GM03348 (cell line): Measurements from ENCODE around the gene CITED4.

Source experiments
- DNase-seq: peaks from one replicate; pipeline ENCODE4 v3.0.0; 2012; ENCODE audit warnings: low spot score

CITED4 gene

GRCh38 chr1:40853113-40853884, 8.9 kb downstream of the CITED4 start:
- DNase-seq = no peak

GRCh38 chr1:40851643-40852042, 10.5 kb downstream of the CITED4 start:
- no peak for DNase-seq

DNA sequence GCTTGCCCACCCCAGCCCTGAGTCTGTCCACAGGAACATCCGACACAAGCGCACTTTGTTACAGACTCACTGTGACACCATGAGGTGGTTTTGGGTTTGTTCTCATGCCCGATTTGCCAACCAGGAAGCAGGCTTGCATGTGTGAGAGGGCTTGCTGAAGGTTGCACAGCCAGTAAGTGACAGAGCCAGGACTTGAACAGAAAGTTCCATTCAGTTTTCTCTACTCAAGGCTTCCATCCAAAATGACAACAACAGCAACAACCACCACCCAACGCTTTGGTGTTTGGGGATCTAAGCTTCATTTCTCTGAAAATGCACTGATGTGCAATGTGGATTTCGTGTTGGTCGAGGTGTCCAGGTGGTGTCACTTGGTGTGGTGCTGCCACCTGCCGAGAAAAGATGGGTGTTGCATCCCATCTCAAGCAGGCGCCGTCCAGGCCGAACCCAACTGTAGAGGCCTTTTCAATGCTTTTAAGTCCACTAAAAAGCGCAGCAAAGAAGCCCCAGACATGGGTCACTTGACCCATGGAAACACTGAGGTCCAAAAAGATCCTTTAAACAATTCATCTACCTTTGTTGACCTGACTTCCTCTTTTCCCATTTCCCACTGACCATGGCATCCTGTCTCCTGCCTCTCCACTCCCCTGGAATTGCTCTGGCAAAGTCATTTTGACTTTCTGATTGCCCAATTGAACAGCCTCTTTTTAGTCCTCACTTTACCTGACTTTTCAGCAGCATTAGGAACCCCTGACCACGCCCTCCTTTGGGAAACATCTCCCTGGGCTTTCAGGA, 12.2 kb downstream of the CITED4 start:
- peak; percentile 84 for DNase-seq

GRCh38 chr1:40848530-40849189, 13.5 kb downstream of the CITED4 start:
- DNase-seq = peak; percentile 88

DNA sequence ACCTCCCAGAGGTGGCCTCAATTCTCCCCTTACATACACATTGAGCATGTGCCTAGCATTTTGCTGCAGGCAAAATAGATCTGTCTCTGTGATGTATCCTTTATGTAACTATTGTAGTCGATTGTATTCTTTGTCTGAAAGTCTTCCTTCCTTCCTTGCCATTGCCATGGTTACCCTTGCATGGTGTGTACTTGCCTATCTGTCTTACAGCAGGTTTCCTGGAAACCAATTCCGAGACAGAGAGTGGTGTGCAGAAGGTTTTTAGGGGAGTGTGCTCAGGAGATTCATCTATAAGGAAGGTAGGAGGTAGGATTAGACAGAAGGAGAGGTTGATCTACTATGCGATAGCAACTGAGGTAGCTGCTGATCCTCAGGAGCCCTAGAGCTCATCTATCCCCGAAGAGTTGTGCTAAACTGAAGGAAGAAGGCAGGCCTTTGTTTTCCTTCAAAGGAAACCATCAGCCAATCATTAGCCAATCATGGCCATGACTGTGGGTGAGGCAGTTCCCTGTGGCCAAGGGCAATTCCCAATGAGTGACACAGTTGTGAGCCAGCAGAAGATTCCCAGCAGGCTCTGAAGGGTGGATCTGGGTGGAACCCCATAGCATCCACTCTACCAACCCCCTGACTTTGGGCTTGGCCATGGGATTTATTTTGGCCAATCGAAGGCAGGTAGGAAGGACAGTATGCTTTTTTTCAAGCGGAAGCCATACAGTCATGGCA, 15.0 kb downstream of the CITED4 start:
- no peak for DNase-seq

DNA sequence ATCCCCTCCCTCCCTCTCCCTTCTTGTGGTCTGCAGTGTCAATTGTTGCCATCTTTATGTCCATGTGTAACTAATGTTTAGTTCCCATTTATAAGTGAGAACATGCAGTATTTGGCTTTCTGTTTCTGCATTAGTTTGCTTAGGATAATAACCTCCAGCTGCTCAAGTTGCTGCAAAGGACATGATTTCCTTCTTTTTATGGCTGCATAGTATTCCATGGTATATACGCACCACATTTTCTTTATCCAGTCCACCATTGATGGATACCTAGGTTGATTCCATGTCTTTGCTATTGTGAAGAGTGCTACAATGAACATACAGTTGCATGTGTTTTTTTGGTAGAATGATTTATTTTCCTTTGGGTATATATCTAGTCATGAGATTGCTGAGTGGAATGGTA, 16.3 kb downstream of the CITED4 start:
- no peak for DNase-seq

DNA sequence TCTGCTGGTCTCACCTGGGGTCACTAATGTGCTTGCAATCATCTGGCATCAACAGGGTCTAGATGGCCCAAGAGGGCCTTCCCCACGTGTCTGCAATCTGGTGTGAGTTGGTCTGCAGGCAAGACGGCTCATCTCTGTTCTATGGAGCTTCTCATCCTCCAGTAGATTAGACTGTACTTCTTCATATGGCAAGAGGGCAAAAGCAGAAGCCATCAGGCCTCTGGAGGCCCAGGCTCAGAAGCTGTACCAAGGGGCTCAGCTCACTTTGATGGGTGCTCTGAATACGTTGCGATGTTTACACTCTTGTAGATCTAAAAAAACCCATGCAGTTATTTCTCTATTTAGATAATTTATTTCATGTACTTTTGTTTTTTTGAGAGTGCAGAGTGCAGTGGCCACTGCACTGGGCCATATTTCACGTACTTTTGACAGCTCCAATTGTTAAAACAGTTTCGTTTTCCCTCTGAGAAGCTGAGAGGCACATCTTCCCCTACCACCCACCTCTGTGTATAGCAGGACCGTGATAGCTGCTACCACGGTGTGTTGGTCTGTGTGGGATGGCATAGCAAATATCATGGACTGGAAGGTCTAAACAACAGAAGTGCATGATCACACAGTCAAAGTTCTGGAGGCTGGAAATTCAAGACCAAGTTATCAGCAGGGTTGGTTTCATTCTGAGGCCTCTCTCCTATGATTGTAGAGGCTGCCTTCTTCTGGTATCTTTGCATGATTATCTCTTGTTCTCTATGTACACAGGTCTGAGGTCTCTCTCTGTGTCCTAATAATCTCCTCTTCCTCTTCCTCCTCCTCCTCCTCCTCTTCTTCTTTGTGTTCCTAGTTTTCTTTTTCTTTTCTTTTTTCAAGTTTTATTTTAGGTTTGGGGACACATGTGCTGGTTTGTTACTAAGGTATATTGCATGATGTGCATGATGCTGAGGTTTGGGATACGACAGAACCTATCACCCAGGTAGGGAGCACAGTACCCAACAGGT, 17.0 kb downstream of the CITED4 start:
- DNase-seq = no peak

GRCh38 chr1:40844079-40844478, 18.1 kb downstream of the CITED4 start:
- no peak for DNase-seq

- DNase-seq = no peak
Observed at GRCh38 chr1:40842691-40843090, 19.5 kb downstream of the CITED4 start.

DNA sequence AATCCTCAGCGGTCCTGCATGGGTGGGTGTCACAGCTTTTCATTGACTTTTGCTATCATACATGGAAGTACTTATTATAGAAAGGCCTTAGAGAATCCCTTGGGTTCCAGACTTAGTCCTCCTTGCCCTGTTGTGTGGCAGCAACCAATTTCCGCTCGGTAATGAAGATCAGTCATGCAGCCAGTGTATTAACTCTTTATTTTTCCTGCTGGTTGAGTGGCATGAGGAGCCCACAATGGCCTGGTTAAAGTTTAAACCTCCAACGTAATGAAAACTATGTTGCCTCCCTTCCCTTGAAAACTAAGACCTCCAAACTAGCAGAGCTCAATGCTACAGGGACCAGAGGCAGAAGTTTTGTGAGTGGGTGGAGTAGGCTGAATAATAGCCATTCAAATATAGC, 20.0 kb downstream of the CITED4 start:
- no peak for DNase-seq

- no peak for DNase-seq
Observed at GRCh38 chr1:40841602-40842001, 20.6 kb downstream of the CITED4 start.

DNA sequence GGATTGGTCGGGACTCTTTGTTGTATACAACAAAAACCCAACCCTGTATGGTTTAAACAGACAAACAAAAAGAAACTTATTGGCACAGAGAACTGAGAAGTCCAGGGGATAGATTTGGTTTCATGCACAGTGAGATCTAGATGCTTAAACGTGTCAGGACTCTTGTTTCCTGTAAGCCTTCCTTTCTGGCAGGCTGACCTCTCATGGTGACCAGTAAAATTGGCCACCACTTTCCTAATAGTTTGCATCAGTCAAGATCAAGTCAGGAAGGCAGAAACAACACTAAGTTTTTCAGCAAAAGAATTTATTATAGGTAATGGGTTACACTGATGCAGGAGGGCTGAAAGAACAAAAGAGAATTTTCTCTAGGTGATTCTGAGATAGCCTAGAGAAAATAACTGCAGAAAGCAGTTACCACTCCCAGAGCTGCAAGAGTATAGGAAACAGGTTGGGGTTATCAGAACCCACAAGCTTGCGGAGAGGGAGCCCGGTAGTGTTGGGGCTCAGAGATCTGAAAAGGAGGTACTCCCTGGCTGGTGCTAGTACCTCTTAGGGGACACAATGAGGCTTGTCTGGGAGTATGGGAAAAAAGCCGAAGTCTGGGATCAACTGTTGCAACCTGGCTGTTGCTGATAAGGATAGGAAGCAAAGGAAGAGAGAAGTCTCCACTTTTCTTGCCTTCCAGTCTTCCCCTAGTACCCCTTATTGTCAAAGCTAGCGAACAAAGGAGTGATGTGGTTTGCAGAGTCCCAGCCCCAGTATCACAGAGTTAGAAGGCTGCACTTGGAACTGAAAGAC, 21.4 kb downstream of the CITED4 start:
- DNase-seq = no peak

DNA sequence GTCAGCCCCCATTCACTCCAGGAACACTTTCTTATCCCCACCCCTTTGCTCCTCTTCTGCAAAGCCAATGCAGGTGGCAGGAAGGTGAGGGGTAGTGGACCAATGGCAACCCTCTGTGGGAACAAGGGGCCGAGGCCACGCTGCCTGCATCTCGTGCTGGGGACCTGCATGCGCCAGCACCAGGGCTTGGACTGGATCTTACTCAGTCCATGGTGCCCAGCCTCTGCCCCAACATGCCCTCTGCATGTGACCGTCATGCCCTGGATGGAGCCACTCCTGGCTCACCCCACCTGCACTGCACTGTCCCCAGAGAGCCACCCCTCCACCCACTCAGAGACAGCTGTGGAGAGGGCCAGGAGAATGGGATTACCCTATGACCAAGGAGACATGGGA, 22.2 kb downstream of the CITED4 start:
- DNase-seq = no peak

DNA sequence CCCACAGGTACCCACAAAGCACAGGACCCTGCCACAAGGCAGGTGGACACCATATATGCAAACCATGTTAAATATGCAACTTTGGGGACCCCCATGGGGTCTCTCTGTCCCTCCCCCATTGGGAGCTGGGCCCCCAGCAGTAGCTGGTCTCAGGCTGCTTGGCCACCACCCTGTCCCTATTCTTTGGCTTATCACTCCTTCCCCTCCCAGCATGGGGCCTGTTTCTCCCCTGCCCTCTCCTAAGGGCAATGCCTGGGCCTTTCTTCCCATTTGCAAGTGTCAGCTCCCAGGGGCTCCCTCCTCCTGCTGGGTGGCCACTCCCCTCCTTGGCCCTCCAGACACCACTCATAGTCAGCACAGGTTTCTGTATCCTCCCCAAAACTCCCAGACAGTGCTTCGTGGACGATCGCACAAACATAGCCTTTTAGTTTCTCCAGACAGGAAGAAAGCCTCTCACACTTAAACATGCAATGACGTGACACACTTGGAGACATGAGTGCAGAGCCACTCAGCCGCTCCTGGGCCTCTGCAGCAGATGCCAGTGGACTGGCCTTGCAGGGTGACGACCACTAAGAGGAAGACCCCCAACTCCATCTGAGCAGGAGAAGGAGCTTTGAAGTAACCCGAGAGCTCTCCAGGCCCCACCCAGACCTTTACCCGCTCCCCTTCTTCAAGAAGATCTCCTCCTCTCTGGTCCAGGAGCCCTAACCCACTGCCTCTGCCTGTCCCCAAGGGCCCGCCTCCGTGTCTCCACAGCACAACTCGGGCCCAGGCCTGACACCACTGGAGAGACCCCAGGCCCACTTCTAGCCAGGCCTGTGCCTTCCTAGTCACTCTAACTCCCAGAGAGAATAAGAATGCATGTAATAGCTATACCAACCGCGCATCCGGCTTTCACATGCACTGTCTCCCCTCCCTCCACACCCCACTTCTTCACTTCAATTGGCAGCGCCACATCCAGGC, 22.9 kb downstream of the CITED4 start:
- DNase-seq = no peak

DNA sequence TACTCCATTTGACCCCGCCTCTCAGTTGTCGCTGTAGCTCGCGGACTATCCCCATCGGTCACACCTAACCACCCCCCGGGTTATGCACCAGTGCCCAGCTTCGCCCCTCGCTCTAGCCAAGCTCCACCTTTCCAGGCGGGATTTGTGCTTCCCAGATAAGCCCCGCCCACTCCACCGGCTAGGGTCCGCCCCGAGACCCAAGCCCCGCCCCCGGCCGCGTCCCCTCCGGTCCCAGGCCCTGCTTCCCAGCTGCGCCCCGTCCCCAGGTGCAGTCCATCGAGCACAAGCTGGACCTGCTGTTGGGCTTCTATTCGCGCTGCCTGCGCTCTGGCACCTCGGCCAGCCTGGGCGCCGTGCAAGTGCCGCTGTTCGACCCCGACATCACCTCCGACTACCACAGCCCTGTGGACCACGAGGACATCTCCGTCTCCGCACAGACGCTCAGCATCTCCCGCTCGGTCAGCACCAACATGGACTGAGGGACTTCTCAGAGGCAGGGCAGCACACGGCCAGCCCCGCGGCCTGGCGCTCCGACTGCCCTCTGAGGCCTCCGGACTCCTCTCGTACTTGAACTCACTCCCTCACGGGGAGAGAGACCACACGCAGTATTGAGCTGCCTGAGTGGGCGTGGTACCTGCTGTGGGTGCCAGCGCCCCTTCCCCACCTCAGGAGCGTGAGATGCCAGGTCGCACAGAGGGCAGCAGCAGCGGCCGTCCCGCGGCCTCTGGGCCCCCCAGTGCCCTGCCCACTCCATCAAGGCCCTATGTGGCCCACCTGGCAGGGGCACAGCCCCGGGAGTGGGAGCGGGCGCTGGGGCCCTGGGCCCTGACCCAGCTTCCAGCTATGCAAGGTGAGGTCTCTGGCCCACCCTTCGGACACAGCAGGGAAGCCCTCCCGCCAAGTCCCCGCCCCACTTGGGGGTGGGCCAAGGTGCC, 23.9 kb downstream of the CITED4 start:
- no peak for DNase-seq

DNA sequence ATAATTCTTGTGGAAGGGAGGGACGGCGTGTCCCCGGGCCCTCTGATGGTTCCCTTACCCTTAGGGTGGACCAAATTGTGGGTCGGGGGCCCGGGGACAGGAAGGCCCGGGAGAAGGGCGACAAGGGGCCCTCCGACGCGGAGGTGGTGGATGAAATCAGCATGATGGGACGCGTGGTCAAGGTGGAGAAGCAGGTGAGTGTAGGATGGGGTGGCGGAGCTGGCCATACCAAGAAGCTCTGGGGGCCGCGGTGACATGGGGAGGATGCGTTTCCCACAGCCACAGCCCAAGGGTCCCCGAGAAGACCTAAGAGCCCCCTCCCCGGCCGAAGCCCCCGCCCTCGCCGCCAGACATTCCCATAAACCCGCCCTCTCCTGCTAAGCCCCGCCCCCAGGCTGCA, 24.6 kb downstream of the CITED4 start:
- no peak for DNase-seq

DNA sequence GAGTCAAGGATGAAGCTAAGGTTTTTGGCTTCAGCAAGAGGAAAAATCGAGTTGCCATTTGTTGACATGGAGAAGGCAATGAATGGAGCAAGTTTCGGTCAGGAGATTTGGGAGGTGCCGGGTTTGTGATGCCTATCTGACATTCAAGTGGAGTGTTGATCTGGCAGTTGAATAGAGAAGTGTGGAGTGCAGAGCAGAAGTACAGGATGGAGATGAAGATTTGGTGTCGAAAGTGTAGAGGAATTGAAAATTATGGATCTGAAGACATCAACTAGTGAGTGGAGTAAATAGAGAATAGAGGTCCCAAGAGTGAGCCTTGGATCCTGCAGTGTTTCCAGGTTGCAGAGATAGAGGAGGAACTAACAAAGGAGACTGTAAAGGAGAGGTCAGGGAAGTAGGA, 25.9 kb downstream of the CITED4 start:
- DNase-seq = no peak

DNA sequence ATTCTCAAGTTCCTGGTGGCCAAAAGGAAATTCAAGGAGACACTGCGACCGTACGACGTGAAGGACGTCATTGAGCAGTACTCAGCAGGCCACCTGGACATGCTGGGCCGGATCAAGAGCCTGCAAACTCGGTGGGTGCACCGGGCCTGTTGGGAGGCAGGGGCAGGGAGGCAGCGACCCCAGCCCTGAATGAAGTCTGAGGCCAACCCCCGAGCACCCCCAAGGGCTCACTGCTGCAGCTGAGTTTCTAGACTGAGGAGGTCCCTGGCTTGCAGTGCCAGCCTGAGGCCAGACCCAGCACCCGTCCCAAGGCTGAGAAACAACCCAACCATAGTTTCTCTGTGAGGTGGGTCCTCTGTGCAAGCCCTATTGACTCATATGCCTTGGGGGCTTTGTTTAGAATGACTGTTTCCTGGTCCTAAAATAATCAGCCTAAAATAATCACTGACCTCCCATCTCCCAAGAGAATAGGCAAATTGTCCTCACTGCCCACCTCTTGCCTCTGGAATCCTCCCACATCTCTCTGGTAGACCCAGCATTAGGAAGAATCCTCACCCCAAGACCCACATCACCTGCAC, 27.1 kb downstream of the CITED4 start:
- DNase-seq = no peak
